ENCODE measurements around the gene NIPSNAP2. TPM values are rescaled to one million over a fixed set of nuclear protein-coding genes. Genes with fewer than 3 reads are reported as not detected.
A peak's percentile ranks its signal among the peaks of the same experiment; 100 is the strongest.
"Not testable (repeated sequence)": the region's sequence is repeated elsewhere in the genome, so short reads cannot be mapped to it uniquely, and the experiment has no call there.

NIPSNAP2 gene
- total RNA-seq (2014; rRNA removed; shearing (Covaris generic)) = 49.7 and 68.6 TPM in 2 replicates
- 76.2 and 81.4 TPM in 2 replicates for polyA plus RNA-seq (2015; cell fraction: cytosol; rRNA removed)
- polyA plus RNA-seq (2015; cell fraction: nucleus; rRNA removed) = 42.3 and 43.9 TPM in 2 replicates

DNA sequence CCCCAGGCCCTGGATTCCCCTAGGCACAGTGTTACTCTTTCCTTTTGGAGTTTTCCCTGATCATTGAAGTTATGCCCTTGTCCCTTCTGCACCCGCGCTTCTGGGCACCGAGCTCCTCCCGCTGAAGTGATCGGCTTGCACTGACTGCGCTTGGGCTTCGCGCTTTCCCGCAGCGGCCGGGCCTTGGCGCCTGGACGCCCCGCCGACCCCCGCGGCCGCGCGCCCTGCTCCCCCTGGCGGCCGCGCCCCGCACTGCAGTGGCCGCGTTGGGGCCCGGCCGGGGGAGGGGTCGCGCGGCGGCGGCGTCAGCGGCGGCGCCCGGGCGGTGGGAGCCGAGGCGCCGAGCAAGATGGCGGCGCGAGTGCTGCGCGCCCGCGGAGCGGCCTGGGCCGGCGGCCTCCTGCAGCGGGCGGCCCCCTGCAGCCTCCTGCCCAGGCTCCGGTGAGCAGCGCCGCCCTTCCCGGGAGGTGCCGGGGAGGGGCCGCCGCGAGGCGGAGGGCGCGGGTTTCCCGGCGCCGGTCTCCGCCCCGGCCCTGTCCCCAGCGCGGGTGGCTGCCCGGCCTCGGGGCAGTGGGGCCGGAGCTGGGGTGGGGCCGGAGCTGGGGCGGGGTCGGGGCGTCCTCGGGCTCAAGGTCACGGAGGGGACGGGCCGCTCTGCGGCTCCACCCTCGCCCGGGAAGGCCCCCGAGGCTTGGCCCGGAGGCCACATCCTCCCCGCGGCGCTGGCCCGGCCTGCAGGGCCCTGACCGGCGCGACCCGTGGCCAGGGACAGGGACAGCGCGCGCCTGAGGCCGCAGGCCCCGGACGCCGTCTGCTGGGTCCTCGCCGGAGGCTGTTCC, at the start of gene NIPSNAP2:
TSS of gene NIPSNAP2 (plus strand) at position 325 of the 839 bp plus-strand sequence. CDS start at position 350, 25 bp downstream.
- peak; percentile 53 for DNase-seq (ENCODE audit: low read depth)

DNA sequence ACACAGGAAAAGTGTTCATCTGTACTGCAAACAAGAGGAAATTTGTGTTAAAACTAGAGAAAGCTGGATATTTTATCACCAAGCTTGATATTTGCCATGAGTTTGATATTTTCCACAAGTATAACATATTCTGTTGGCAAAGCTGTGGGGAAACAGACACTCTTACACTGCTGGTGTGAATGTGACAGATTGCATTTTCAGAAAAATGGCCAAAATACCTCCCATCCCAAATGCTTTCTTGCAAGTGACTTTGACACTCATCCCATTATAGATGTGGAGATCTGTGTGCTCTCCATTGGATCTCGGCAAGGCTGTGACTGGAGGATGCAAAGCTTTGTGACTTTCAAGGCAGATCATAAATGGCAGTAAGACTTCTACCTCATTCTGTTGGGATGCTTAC, 46.6 kb upstream of the NIPSNAP2 start:
- no peak for DNase-seq (ENCODE audit: low read depth)

DNA sequence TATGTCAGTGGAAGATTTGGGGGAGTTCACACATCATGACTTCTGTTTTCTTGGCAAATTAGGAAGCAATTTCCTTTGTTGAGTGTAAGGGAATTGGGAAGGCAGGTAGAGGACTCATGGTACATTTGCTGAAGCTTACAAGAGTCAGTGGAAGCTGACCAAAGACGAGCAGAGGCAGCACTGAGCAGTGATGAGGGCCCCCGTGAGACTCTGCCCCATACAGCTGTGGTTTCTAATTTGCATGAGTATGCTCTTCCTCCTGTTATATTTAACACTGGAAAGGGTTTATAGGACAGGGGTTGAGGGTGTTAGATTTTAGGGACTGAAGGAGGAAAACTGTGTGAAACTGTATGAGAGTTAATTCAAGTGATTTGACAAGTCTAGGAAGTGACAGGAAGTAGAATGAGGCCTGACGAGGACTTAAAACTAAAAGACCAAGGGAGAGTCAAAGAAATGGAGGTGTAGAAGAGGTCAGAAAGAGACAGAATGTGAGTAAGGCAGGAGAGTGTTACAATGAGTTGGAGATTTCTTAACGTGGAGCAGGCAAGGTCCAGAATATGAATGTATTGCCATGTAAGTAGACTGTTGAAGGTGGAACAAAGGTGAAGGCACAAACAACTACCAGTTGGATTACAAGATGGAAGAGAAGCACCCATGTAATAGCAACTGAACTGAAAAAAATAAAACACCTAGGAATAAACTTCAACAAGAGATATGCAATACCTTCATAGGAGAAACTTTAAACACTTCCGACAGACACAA, 36.2 kb upstream of the NIPSNAP2 start:
- no peak for DNase-seq (ENCODE audit: low read depth)

DNA sequence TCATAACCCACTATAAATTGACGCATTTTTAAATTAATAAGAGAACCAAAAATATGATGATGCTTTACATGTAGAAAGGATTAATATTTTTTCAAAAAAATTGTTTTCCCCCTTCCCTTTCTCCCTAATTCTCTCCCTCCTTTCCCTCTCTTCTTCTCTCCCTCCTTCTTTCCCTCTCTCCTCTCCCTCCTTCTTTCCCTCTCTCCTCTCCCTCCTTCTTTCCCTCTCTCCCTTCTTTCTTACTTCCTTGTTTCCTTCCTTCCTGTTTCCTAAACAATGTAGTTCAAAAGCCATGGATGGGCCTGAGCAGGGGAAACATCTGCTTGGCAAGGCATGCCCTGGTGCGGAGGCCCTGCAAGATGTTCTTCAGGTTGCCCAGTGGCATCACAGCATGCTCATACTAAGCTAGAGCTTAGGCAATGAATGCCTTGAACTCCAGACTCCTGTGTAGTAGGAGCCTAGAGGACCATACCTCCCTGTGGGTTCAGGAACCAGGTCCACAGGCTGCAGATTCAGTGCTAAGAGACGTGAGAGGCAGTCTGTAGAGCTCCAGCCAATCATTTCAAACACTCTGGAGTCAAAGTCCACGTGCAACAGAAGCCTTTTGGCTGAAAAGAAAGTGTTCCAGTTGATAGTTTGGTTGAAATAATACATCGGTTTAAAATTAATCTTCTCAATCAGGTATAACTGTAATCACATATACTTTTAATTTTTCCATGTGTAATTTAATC, 32.8 kb upstream of the NIPSNAP2 start:
- no peak for DNase-seq (ENCODE audit: low read depth)

DNA sequence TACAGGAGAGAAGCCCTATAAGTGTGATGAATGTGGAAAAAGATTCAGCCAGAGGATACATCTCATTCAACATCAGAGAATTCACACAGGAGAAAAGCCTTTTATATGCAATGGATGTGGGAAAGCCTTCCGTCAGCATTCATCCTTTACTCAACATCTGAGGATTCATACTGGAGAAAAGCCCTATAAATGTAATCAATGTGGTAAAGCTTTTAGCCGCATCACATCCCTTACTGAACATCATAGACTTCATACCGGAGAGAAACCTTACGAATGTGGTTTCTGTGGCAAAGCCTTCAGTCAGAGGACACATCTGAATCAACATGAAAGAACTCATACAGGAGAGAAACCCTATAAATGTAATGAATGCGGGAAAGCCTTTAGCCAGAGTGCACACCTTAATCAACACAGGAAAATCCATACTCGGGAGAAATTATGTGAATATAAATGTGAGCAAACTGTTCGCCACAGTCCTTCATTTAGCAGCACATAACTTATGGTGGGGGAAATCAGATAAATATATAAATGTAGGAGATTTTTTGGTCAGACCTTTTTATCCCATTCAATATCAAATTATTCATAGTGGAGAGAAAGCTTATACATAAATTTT, 24.8 kb upstream of the NIPSNAP2 start:
- DNase-seq (ENCODE audit: low read depth) = peak; percentile 1

DNA sequence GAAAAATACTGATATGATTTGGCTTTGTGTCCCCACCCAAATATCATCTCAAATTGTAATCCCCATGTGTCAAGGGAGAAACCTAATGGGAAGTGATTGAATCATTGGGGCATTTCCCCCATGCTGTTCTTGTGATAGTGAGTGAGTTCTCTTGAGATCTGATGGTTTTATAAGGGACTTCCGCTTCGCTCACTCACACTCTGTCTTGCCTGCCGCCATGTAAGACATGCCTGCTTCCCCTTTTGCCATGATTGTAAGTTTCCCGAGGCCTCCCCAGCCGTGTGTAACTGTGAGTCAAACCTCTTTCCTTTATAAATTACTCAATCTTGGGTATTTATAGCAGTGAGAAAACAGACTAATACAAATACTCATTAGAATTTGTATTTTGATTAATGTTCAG, 17.8 kb upstream of the NIPSNAP2 start:
- no peak for DNase-seq (ENCODE audit: low read depth)

DNA sequence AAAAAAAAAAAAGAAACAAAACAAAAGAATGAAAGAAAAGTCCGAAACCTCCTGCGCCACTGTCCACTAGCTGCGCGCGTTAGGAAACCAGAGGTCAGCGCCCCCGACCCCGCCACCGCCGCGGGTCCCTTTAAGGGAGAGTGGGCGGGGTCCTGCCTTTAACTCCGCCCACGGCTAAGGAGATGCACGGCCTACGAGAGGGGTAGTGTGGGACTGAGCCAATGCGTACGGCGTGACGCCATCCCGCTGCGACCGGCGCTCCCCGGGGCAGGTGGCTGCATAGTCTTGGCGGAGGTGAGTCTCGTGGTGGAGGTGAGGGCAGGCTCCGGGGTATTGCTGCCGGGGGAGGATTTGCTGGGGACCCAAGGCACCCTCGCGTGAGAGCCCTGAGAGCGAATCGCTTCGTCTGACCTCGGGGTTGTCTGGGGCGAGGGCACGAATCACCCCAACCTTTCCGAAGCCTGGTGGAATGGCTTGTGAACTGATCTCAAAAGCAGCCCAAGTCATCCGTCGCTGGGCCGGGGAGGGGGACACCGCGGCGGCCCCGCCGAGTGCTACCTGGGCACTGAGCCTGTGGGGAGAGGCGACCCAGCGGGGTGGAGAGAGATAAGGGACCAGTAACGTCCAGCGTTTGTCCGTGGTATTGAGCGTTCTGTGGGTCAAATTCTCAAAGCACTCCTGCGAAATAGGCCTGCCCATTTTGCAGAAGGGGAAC, 12.6 kb upstream of the NIPSNAP2 start, which contains the start of gene MRPS17:
TSS of gene MRPS17 (plus strand) at position 241 of the 715 bp plus-strand sequence. CDS start 1,319 bp downstream, outside the sequence.
- DNase-seq (ENCODE audit: low read depth) = peak; percentile 84

DNA sequence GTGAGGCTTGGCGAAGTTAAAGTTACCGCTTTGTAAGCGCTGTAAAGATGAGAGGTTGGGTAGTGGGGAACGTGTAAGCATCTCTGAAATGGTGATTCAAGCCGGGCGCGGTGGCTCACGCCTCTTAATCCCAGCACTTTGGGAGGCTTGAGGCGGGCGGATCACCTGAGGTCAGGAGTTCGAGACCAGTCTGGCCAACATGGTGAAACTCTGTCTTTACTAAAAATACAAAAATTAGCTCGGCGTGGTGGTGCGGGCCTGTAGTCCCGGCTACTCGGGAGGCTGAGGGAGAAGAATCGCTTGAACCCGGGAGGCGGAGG, 12.1 kb upstream of the NIPSNAP2 start:
- DNase-seq (ENCODE audit: low read depth) = not testable (repeated sequence)

DNA sequence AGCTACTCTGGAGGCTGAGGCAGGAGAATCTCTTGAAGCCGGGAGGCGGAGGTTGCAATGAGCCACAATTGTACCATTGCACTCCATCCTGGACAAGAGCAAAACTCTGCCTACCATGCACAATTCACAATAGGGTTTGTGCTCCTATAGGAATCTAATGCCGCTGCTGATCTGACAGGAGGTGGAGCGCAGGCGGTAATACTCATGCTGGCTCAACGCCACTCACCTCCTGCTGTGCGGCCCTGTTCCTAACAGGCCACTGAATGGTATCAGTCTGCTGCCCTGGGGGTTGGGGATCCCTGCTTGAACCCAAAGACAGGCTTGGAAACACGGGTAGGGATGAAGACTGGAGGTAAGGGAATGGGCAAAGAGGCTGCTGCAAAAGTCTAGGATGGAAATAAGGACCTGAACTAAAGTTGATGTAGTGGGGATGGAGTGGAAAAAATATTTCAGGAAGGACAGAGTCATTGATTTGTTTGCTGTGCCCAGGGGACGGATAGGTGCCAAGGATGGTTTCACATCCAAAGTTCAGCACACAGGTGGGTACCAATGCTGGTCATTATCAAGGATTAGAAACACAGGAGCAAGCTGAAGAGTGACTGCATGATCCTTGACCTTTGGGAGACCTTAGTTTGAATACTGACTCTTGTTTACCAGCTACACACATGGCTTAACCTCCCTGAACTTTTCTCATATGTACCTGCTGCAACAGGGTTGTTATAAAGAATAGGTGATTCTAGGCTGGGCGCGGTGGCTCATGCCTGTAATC, 10.5 kb upstream of the NIPSNAP2 start:
- no peak for DNase-seq (ENCODE audit: low read depth)

DNA sequence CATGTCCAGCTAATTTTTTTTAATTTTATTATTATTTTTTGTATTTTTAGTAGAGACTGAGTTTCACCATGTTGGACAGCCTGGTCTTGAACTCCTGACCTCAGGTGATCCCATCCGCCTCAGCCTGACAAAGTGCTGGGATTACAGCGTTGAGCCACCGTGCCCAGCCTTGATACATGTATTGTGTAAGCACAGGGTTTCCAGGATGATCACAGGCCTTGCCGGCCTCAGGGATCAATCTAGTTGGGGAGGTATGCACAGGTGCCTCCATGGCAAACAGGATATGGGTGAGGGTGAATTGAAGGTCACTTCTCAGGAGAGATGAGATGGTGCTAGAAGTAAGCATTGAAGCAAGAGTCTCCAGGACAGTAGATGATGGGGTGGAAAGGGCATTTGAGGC, 7.2 kb upstream of the NIPSNAP2 start:
- DNase-seq (ENCODE audit: low read depth) = no peak

DNA sequence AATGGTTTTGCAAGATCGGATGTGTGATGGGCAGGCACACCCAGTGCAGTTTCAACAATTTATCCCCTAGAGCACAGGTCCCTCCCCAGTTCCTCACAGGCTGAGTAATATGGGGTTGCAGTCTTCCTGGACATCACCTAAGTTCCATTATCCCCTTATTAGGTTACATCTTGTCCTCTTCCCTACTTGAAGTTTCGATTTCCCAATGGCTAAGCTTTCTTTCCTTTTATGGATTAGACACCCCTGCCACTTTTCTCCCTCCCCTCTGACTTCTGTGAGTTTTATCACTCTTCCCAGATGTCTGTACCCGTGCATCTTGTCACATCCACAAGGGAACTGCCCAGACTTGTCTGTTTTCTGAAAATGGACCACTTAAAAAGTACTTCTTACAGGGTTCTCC, 2.4 kb upstream of the NIPSNAP2 start:
- DNase-seq (ENCODE audit: low read depth) = no peak

DNA sequence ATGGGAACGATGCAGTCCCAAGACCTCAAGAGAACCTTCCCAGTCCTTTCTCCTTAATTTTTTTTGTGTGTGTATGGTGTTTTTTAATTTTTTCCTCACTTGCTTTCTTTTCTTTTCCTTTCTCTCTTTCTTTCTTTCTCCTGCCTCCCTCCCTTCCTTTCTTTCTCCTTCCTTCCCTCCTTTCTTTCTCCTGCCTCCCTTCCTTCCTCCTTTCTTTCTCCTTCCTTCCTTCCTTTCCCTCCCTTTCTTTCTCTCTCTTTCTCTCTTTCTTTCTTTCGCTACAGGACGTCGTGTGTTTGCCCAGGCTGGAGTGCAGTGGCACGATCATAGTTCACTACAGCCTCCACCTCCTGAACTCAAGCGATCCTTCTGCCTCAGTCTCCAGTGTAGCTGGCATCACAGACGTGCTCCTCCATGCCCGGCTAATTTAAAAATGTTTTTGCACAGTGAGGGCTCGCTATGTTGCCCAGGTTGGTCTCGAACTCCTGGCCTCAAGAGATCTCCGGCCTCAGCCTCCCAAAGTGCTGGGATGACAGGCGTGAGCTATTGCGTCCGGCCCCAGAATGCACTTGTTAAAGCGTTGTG, 709 bp upstream of the NIPSNAP2 start:
- no peak for DNase-seq (ENCODE audit: low read depth)

DNA sequence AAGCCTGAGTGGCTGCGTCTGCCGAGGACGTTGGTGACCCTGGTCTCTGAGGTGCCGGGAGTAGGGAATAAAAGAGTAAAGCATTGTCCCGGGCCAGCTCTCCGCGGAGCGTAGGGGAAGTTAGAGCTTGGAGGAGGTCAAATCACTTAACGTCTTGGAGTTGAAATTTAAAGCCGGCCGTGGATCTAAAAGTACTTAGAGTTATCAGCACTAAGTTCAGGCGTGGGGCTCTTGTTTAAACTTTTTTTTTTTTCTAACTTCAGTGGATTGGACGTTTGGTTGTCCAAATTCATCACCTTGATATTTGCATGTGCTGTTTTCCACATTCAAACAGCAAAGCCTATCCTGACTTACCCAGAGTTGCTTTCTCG, 700 bp downstream of the NIPSNAP2 start:
- no peak for DNase-seq (ENCODE audit: low read depth)

DNA sequence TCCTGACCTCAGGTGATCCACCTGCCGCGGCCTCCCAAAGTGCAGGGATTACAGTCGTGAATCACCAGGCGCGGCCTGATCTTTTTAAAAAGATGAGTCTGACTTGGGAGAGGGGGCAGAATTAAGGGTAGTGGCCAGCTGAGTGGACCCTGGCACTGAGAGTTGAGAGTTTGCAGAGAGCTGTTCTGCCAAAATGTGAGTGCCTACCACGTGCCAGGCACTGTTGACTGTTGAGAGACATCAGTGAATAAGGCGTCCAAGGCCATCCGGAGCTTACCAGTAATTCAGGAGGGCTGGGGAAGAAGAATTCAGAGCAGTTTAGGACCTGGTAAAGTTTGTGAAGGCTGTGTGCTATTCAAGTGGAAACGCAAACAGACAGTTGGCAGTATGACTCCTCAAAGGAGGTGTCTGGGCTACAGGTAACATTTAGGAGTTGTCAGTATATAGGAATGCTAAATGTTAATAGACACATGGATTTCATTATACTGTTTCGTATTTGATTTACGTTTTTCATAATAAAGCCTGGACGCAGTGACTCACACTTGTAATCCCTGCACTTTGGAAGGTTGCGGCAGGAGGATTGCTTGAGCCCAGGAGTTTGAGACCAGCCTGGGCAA, 1.5 kb downstream of the NIPSNAP2 start:
- DNase-seq (ENCODE audit: low read depth) = no peak

DNA sequence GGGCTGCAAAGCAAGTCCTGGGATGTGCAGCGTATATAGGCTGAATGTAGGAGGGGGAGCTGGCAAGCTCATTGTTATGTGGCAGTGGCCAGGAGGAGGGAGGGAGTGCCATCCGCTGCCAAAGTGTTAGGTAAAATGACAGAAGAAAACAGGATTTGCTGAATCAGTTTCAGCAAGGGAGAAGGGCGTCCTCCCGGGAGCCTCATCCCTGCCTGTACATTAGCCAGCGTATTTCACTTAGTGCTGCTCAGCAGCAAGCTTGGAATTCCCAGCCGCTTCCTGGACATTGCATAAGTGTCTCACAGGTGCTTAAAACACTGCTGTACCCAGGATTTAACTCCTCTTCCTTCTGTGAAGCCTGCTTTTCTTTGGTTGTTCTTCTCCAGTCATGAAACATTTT, 2.5 kb downstream of the NIPSNAP2 start:
- DNase-seq (ENCODE audit: low read depth) = no peak

DNA sequence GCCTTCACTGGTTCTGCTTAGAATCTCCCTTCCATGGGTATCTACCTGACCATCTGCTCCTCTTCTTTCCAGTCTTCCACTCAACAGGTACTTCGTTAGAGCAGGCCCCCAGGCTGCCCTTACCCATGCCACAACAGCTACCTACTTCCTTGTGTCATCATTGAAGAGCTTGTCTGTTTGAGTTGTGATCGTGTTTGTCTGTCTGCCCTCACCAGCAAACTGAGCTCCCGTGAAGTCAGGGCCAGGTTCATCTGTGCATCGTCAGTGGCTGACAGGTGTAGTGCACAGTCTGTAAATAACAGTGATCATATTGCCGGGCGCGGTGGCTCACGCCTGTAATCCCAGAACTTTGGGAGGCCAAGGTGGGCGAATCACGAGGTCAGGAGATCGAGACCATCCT, 5.0 kb downstream of the NIPSNAP2 start:
- DNase-seq (ENCODE audit: low read depth) = no peak

DNA sequence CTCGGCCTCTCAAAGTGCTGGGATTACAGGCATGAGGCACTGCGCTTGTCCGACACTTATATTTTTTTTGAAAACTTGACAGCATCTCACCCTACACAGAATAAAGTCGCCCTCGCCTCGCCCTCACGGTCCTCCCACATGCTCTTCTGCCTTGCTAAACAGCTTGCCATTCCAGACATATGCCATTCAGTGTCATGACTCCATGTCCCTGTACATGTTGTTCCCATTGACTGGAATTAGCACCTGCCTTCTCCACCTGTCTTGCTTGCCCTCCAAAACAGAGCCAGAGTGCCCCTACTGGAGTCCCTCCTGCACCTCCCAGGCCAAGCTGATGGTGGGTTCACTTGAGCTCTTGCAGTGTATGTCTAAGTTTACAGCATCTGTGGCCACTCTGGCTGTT, 6.2 kb downstream of the NIPSNAP2 start:
- no peak for DNase-seq (ENCODE audit: low read depth)

DNA sequence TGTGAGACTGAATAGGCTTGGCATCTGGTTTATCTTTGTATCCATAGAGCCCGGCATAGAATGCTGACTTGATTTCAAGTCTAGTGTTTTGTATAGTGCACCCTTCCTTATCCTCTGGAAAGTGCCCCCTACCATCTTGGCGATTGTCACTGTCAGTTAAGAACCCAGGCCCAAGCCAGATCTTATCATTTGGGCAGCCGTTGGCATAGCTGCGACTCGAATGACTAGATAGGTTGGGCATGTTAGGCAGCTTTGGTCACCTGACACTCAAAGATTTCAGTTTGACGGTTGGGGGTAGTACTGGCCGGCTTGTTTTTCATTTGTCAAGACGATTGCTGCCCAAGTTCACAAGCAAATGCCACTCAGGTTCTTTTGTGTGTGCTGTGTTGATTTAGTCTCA, 6.6 kb downstream of the NIPSNAP2 start:
- DNase-seq (ENCODE audit: low read depth) = no peak

DNA sequence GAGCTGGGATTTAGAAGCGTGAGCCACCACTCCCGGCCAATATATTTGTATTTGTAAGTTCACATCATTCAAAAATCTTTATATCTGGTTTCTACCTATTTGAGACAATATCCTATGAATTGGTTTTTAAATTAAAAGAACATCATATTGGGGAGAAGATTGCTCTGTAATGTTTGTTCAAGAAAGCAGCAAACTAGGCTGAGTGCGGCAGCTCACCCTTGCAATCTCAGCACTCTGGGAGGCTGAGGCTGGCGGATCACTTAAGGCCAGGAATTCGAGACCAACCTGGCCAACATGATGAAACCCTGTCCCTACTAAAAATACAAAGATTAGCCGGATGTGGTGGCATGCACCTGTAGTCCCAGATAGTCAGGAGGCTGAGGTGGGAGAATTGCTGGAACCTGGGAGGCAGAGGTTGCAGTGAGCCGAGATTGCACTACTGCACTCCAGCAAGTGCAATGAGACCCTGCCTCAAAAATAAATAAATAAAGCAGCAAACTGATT, 9.4 kb downstream of the NIPSNAP2 start:
- no peak for DNase-seq (ENCODE audit: low read depth)

Measured in HT1080 (cell line).